Stimulated activated CD4-positive, alpha-beta T cell treated with anti-CD3 and anti-CD28 coated beads, Interleukin-2, amount 100 ng/mL, for 48 hours (primary cell): ENCODE results near the gene TFG.

ENCODE experiments used
- DNase-seq, 2 donors: peaks; one replicate each; pipeline ENCODE4 v3.0.0-alpha.2; 2020

The TFG gene

GRCh38 chr3:100759159-100759558 is 49.9 kb downstream of the TFG start:
- DNase-seq = no peak

- no peak for DNase-seq
Measured at GRCh38 chr3:100759950-100760349, 50.7 kb downstream of the TFG start.

- DNase-seq = no peak
Measured at GRCh38 chr3:100760377-100760776, 51.1 kb downstream of the TFG start.

- peak in 1 of 2 donors; percentile 4 for DNase-seq
Measured at GRCh38 chr3:100761211-100761942, 52.1 kb downstream of the TFG start.

- no peak for DNase-seq
Measured at GRCh38 chr3:100761951-100762350, 52.7 kb downstream of the TFG start.

GRCh38 chr3:100765437-100765975 is 56.2 kb downstream of the TFG start:
- no peak for DNase-seq

- DNase-seq = no peak
Measured at GRCh38 chr3:100766069-100766468, 56.8 kb downstream of the TFG start.

GRCh38 chr3:100769693-100770092 is 60.4 kb downstream of the TFG start:
- no peak for DNase-seq

- DNase-seq = no peak
Measured at GRCh38 chr3:100775226-100775625, 65.9 kb downstream of the TFG start.

GRCh38 chr3:100775669-100776068 is 66.4 kb downstream of the TFG start:
- DNase-seq = no peak

GRCh38 chr3:100776097-100776729 is 66.9 kb downstream of the TFG start:
- no peak for DNase-seq

- no peak for DNase-seq
Measured at GRCh38 chr3:100776746-100777145, 67.5 kb downstream of the TFG start.

GRCh38 chr3:100777271-100777670 is 68.0 kb downstream of the TFG start:
- no peak for DNase-seq

- DNase-seq = no peak
Measured at GRCh38 chr3:100779480-100779879, 70.2 kb downstream of the TFG start.

- DNase-seq = no peak
Measured at GRCh38 chr3:100780071-100780622, 70.9 kb downstream of the TFG start.

GRCh38 chr3:100781301-100781700 is 72.0 kb downstream of the TFG start:
- no peak for DNase-seq

- DNase-seq = no peak
Measured at GRCh38 chr3:100782348-100782747, 73.1 kb downstream of the TFG start.

- DNase-seq = no peak
Measured at GRCh38 chr3:100782906-100783305, 73.6 kb downstream of the TFG start.

GRCh38 chr3:100783619-100784018 is 74.3 kb downstream of the TFG start:
- DNase-seq = no peak

GRCh38 chr3:100789579-100789978 is 80.3 kb downstream of the TFG start:
- no peak for DNase-seq

- no peak for DNase-seq
Measured at GRCh38 chr3:100796556-100796955, 87.3 kb downstream of the TFG start.

GRCh38 chr3:100798012-100798411 is 88.7 kb downstream of the TFG start:
- DNase-seq = no peak
